GM12878 (cell line): ENCODE results near the gene FAM167B. TPM values are rescaled to one million over a fixed set of nuclear protein-coding genes. Genes with fewer than 3 reads are reported as not detected.

ENCODE experiments used
- BACH1 ChIP-seq: fragments of 450-650 bp; IDR thresholded peaks from 2 replicates; pipeline ENCODE4 v1.6.1; 2017; ENCODE audit warnings: mild to moderate bottlenecking, borderline replicate concordance
- BHLHE40 ChIP-seq, 2 experiments: fragments of 450-650 bp in 1 of 2; IDR thresholded peaks; 2 replicates each; pipeline ENCODE4 v1.6.1; 2011 to 2017; ENCODE audit warnings: low read depth in 2 of 2, borderline replicate concordance in 1 of 2, improper control_type of control experiment in 1 of 2, low read length in 1 of 2, mild to moderate bottlenecking in 1 of 2
- CHD2 ChIP-seq: IDR thresholded peaks from 2 replicates; pipeline ENCODE4 v1.6.1; 2011; ENCODE audit warnings: low read depth, low read length, improper control_type of control experiment, borderline replicate concordance
- E2F4 ChIP-seq: IDR thresholded peaks from 2 replicates; pipeline ENCODE4 v1.6.1; 2012; ENCODE audit warnings: low read depth, low read length, improper control_type of control experiment
- EZH2 ChIP-seq: IDR thresholded peaks from 2 replicates; pipeline ENCODE4 v1.6.1; 2012; ENCODE audit warnings: low read depth, mild to moderate bottlenecking, control low read depth, inconsistent platforms, low read length, borderline replicate concordance; ENCODE audit not compliant: control insufficient read depth
- FOS ChIP-seq: IDR thresholded peaks from 3 replicates; pipeline ENCODE4 v1.6.1; 2011; ENCODE audit warnings: borderline replicate concordance; ENCODE audit not compliant: insufficient read length; ENCODE audit errors: extremely low read depth
- HDAC6 ChIP-seq: fragments of 200-600 bp; sonication (generic); IDR thresholded peaks from one replicate; pipeline ENCODE4 v1.8.0; 2017; ENCODE audit warnings: antibody characterized with exemption; ENCODE audit not compliant: unreplicated experiment
- LARP7 ChIP-seq: fragments of 450-650 bp; IDR thresholded peaks from 2 replicates; pipeline ENCODE4 v1.6.1; 2017; ENCODE audit warnings: mild to moderate bottlenecking
- MAX ChIP-seq: IDR thresholded peaks from 2 replicates; pipeline ENCODE4 v1.6.1; 2012; ENCODE audit warnings: low read depth, low read length, improper control_type of control experiment
- PAX5 ChIP-seq: IDR thresholded peaks from 2 replicates; pipeline ENCODE4 v1.6.1; 2011; ENCODE audit warnings: low read depth, low read length, borderline replicate concordance
- POU2F2 ChIP-seq: IDR thresholded peaks from 3 replicates; pipeline ENCODE4 v1.6.1; 2011; ENCODE audit warnings: low read depth, mild to moderate bottlenecking, low read length, borderline replicate concordance
- RUNX3 ChIP-seq: IDR thresholded peaks from 2 replicates; pipeline ENCODE4 v1.6.1; 2012; ENCODE audit warnings: low read length, inconsistent platforms
- SIX5 ChIP-seq: IDR thresholded peaks from 2 replicates; pipeline ENCODE4 v1.6.1; 2011; ENCODE audit warnings: mild to moderate bottlenecking, low read depth, low read length, moderate library complexity; ENCODE audit not compliant: severe bottlenecking
- SREBF1 ChIP-seq: IDR thresholded peaks from 2 replicates; pipeline ENCODE4 v1.6.1; 2012; ENCODE audit warnings: mild to moderate bottlenecking, low read length
- SREBF2 ChIP-seq: IDR thresholded peaks from 2 replicates; pipeline ENCODE4 v1.6.1; 2012; ENCODE audit warnings: mild to moderate bottlenecking, low read length
- STAT3 ChIP-seq: IDR thresholded peaks from 2 replicates; pipeline ENCODE4 v1.6.1; 2011; ENCODE audit warnings: low read depth, low read length, improper control_type of control experiment
- TAF1 ChIP-seq: IDR thresholded peaks from 2 replicates; pipeline ENCODE4 v1.6.1; 2011; ENCODE audit warnings: mild to moderate bottlenecking, low read depth, low read length, borderline replicate concordance
- TCF12 ChIP-seq: IDR thresholded peaks from 2 replicates; pipeline ENCODE4 v1.6.1; 2011; ENCODE audit warnings: low read depth, mild to moderate bottlenecking, low read length
- YBX1 ChIP-seq: fragments of 450-650 bp; IDR thresholded peaks from 2 replicates; pipeline ENCODE4 v1.6.1; 2016; ENCODE audit warnings: antibody characterized with exemption
- ZNF217 ChIP-seq: fragments of 450-650 bp; IDR thresholded peaks from 2 replicates; pipeline ENCODE4 v1.6.1; 2017; ENCODE audit warnings: antibody characterized with exemption, mild to moderate bottlenecking
- polyA plus RNA-seq, 11 experiments: library from polyadenylated mRNA; depleted of rRNA in 4 of 11; unstranded in 6 of 11; stranded (reverse) in 5 of 11; fragments of >200 nt; fragmentation: Nextera tagmentation in 4 of 11; fragmentation: Illumina TruSeq in 1 of 11; extraction: Ambion mirVana in 4 of 11; extraction: Trizol in 1 of 11; gene quantifications; 1 replicate in 1 of 11; 2 replicates in 10 of 11; pipeline versions ENCODE4 v1.2.1 to v1.2.3, GENCODE V29; 2011 to 2016; ENCODE audit warnings: inconsistent platforms in 2 of 11, missing spikeins in 2 of 11, low read depth in 1 of 11
- total RNA-seq, 4 experiments: library from RNA; depleted of rRNA in 3 of 4; stranded (reverse); fragments of >200 nt in 3 of 4; fragmentation: Illumina TruSeq in 1 of 4; extraction: Trizol in 1 of 4; gene quantifications; 2 replicates each; pipeline versions ENCODE4 v1.2.1 to v1.2.3, GENCODE V29; 2013 to 2021
- TF ChIP-seq, protein P1 (sequence below): fragments of 450-650 bp; IDR thresholded peaks from 2 replicates; pipeline ENCODE4 v1.6.1; 2017; ENCODE audit warnings: antibody characterized with exemption, mild to moderate bottlenecking, moderate library complexity
- TF ChIP-seq, protein P2 (sequence below): fragments of 450-650 bp; IDR thresholded peaks from 2 replicates; pipeline ENCODE4 v1.6.1; 2017; ENCODE audit warnings: low read depth, mild to moderate bottlenecking, moderate library complexity
- TF ChIP-seq, protein P3 (sequence below): IDR thresholded peaks from 2 replicates; pipeline ENCODE4 v1.6.1; 2012; ENCODE audit warnings: low read depth, low read length, improper control_type of control experiment

Gene FAM167B
- total and polyA plus RNA-seq, 10 of the 15 experiments (the other 5 are each of a cell fraction or from before 2014, with no cell fraction given): 0.07 to 1.2 (median 0.36) TPM; not detected in 2

DNA sequence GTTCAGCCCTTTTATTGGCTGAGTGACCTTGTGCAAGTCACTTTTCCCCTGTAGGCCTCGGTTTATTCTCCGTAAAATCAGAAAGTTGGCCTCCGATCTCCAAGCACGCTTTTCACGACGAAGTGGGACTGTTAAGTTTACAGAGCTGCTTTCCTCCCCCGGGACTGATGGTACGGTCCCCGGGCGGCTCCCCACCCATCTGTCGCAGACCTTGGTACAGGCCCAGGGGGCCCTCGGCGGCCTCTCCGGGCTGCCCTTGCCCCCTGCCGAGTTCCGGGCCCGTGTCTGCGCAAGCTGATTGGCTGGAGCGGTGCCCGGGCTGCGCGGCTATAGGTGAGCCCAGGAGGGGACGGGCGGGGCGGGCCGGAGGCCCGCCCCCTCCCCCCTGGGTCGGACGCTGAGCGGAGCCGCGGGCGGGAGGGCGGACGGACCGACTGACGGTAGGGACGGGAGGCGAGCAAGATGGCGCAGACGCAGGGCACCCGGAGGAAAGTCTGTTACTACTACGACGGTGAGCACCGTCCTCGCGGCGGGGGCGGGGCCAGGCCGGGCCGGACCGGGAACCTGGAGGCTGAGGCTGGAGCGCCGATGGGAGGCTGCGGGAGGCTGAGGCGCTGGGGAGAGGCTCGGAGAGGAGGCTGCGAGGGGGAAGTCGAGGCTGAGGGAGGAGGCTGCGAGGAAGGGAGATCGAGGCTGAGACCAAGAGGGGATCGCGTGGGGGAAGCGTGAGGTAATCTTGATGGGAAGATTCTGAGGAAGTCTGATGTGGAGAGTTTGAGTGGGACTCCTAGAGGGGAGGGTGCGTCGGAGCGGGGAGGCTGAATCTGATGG lies 44.9 kb downstream of the FAM167B start, which contains the start of gene HDAC1 (continued):
- 0 out of 3 replicates have a peak, but pooled peaks have one; percentile 30 for TF ChIP-seq POU2F2
- no peak for TF ChIP-seq TCF12
- 0 out of 2 replicates have a peak, but pooled peaks have one; percentile 1 for TF ChIP-seq RUNX3
- TF ChIP-seq MAX: no peak; the same call in 1 of the 2 replicates
- peak; percentile 71 for TF ChIP-seq TAF1
- TF ChIP-seq E2F4: peak; percentile 11; the same call in 1 of the 2 replicates
- TF ChIP-seq BHLHE40 (IDR thresholded peaks at IDR 0.05; ENCODE audit: borderline replicate concordance in 1 of 2, low read depth in 2 of 2, low read length in 1 of 2): peak; percentile 93 to 96
- peak; percentile 79; the same call in 1 of the 2 replicates for TF ChIP-seq ZNF217
- TF ChIP-seq SREBF2: no peak
- TF ChIP-seq, protein P1, sequence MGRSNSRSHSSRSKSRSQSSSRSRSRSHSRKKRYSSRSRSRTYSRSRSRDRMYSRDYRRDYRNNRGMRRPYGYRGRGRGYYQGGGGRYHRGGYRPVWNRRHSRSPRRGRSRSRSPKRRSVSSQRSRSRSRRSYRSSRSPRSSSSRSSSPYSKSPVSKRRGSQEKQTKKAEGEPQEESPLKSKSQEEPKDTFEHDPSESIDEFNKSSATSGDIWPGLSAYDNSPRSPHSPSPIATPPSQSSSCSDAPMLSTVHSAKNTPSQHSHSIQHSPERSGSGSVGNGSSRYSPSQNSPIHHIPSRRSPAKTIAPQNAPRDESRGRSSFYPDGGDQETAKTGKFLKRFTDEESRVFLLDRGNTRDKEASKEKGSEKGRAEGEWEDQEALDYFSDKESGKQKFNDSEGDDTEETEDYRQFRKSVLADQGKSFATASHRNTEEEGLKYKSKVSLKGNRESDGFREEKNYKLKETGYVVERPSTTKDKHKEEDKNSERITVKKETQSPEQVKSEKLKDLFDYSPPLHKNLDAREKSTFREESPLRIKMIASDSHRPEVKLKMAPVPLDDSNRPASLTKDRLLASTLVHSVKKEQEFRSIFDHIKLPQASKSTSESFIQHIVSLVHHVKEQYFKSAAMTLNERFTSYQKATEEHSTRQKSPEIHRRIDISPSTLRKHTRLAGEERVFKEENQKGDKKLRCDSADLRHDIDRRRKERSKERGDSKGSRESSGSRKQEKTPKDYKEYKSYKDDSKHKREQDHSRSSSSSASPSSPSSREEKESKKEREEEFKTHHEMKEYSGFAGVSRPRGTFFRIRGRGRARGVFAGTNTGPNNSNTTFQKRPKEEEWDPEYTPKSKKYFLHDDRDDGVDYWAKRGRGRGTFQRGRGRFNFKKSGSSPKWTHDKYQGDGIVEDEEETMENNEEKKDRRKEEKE: peak; percentile 87
- peak; percentile 77; the same call in 1 of the 2 replicates for TF ChIP-seq LARP7
- peak; percentile 50; the same call in 1 of the 2 replicates for TF ChIP-seq BACH1
- peak; percentile 55 for TF ChIP-seq FOS
- peak; percentile 59 for TF ChIP-seq CHD2
- TF ChIP-seq SREBF1: peak; percentile 95
- TF ChIP-seq, protein P2, sequence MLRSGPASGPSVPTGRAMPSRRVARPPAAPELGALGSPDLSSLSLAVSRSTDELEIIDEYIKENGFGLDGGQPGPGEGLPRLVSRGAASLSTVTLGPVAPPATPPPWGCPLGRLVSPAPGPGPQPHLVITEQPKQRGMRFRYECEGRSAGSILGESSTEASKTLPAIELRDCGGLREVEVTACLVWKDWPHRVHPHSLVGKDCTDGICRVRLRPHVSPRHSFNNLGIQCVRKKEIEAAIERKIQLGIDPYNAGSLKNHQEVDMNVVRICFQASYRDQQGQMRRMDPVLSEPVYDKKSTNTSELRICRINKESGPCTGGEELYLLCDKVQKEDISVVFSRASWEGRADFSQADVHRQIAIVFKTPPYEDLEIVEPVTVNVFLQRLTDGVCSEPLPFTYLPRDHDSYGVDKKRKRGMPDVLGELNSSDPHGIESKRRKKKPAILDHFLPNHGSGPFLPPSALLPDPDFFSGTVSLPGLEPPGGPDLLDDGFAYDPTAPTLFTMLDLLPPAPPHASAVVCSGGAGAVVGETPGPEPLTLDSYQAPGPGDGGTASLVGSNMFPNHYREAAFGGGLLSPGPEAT: peak; percentile 85; the same call in 1 of the 2 replicates
- no peak for TF ChIP-seq PAX5
- peak; percentile 52 for TF ChIP-seq SIX5
- TF ChIP-seq HDAC6: no peak
- no peak for TF ChIP-seq EZH2
- TF ChIP-seq YBX1: no peak
- TF ChIP-seq, protein P3, sequence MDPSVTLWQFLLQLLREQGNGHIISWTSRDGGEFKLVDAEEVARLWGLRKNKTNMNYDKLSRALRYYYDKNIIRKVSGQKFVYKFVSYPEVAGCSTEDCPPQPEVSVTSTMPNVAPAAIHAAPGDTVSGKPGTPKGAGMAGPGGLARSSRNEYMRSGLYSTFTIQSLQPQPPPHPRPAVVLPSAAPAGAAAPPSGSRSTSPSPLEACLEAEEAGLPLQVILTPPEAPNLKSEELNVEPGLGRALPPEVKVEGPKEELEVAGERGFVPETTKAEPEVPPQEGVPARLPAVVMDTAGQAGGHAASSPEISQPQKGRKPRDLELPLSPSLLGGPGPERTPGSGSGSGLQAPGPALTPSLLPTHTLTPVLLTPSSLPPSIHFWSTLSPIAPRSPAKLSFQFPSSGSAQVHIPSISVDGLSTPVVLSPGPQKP: peak; percentile 53; the same call in 1 of the 2 replicates
- no peak for TF ChIP-seq STAT3
